ENCODE measurements around the gene SLC26A6. TPM values are rescaled to one million over a fixed set of nuclear protein-coding genes. Genes with fewer than 3 reads are reported as not detected.

The SLC26A6 gene
- total RNA-seq, 1 experiment from 2014 or later = 47.4 TPM

GRCh38 chr3:48655063-48655462 lies 19.8 kb upstream of the SLC26A6 start:
- no peak for TF ChIP-seq CTCF (IDR thresholded peaks at IDR 0.05; ENCODE audit: unreplicated experiment)
- Mint-ChIP-seq H3K9me3 (ENCODE audit: unreplicated experiment) (no peaks in the 10 kb centered on the region), H3K4me3 (ENCODE audit: unreplicated experiment) (no peak overlapping the region), H3K36me3 (ENCODE audit: insufficient read depth, unreplicated experiment) (peaks cover 13% of the 10 kb centered on the region), H3K27me3 (ENCODE audit: insufficient read depth, unreplicated experiment) (no peaks in the 10 kb centered on the region), H3K27ac (ENCODE audit: low read depth, unreplicated experiment) (no peak overlapping the region), H3K4me1 (ENCODE audit: insufficient read depth, unreplicated experiment) (peaks cover 5% of the 10 kb centered on the region)
- ChIA-PET CTCF (interaction anchor here (0.6 to 1.3 kb wide), 2 partner anchors 8 to 658 kb away, joined by 3 read pairs; no protein-coding TSS in a partner anchor), POLR2A (no interaction called here)
- intact Hi-C loops (cut with micrococcal nuclease) = no loop called here
- BruUV-seq (replicated peaks) = no TSS peak
- no peak for DNase-seq (ENCODE audit: unreplicated experiment)

DNA sequence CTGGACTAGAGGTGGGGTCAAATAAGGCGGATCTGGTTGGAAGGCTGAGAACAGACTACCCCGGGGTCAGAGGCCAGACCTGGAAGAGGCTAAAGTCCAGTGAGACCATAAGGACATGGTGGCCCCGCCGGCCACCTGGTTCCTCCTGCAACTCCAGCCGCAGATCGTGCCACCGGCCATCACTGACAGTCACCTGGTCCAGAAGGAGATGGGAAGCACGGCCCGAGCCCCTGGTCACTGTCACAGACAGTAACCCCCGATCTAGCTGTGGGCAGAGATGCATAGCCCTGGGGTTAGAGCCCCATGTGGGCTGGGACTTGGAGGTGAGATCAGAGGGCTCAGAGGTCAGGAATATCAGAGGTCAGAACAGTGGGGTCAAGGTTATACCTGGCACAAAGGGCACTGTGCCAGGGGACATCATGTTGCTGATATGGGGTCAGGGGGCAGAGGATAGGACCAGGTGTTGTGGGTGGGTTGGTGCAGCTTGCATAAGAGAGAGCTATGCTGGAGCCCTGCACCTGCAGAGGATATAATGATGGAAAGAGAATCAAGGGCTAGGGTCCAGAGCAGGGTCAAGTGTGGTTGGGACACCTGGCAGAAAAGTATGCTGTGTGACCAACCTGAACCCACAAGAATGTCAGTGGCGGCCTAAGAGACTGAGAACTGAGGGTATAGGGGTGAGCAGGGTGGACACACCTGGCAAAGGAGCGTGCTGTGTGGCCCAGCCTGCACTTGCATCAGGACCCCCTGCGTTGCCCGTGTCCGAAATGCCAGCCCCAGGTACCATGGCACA lies 17.9 kb upstream of the SLC26A6 start:
- no peaks in the 10 kb centered on the region for H3K9me3 Mint-ChIP-seq (ENCODE audit: unreplicated experiment)
- TF ChIP-seq CTCF (IDR thresholded peaks at IDR 0.05; ENCODE audit: unreplicated experiment) = no peak
- POLR2A ChIA-PET = interaction anchor here (1.0 to 2.9 kb wide), 2 partner anchors 8 to 10 kb away, joined by 5 to 17 read pairs; partner anchors contain the start of gene CELSR3
- H3K4me1 Mint-ChIP-seq (ENCODE audit: insufficient read depth, unreplicated experiment) = peaks cover 5% of the 10 kb centered on the region
- no peak overlapping the region for H3K27ac Mint-ChIP-seq (ENCODE audit: low read depth, unreplicated experiment)
- H3K4me3 Mint-ChIP-seq (ENCODE audit: unreplicated experiment) = no peak overlapping the region
- no TSS peak for BruUV-seq (replicated peaks)
- CTCF ChIA-PET = interaction anchor here (0.5 kb wide), 1 partner anchor 38 kb away, joined by 3 read pairs; no protein-coding TSS in a partner anchor
- H3K36me3 Mint-ChIP-seq (ENCODE audit: insufficient read depth, unreplicated experiment) = no peaks in the 10 kb centered on the region
- DNase-seq (ENCODE audit: unreplicated experiment) = no peak
- no peaks in the 10 kb centered on the region for H3K27me3 Mint-ChIP-seq (ENCODE audit: insufficient read depth, unreplicated experiment)
- intact Hi-C loops (cut with micrococcal nuclease) = no loop called here

- Mint-ChIP-seq H3K9me3 (ENCODE audit: unreplicated experiment) (no peaks in the 10 kb centered on the region), H3K27me3 (ENCODE audit: insufficient read depth, unreplicated experiment) (no peaks in the 10 kb centered on the region), H3K27ac (ENCODE audit: low read depth, unreplicated experiment) (no peak overlapping the region), H3K4me1 (ENCODE audit: insufficient read depth, unreplicated experiment) (peaks cover 5% of the 10 kb centered on the region), H3K4me3 (ENCODE audit: unreplicated experiment) (no peak overlapping the region), H3K36me3 (ENCODE audit: insufficient read depth, unreplicated experiment) (no peaks in the 10 kb centered on the region)
- POLR2A ChIA-PET = interaction anchor here (2.9 kb wide), 1 partner anchor 11 kb away, joined by 17 read pairs; the partner anchor contains the start of gene CELSR3
- intact Hi-C loops (cut with micrococcal nuclease) = no loop called here
- BruUV-seq (replicated peaks) = no TSS peak
- TF ChIP-seq CTCF (IDR thresholded peaks at IDR 0.05; ENCODE audit: unreplicated experiment) = no peak
- CTCF ChIA-PET = interaction anchor here (1.0 kb wide), 1 partner anchor 11 kb away, joined by 3 read pairs; the partner anchor contains the start of gene CELSR3
- DNase-seq (ENCODE audit: unreplicated experiment) = no peak
Observed at GRCh38 chr3:48651771-48652170, 16.5 kb upstream of the SLC26A6 start.

- Mint-ChIP-seq H3K4me1 (ENCODE audit: insufficient read depth, unreplicated experiment) (peaks cover 5% of the 10 kb centered on the region), H3K36me3 (ENCODE audit: insufficient read depth, unreplicated experiment) (no peaks in the 10 kb centered on the region), H3K9me3 (ENCODE audit: unreplicated experiment) (no peaks in the 10 kb centered on the region), H3K27ac (ENCODE audit: low read depth, unreplicated experiment) (no peak overlapping the region), H3K4me3 (ENCODE audit: unreplicated experiment) (no peak overlapping the region), H3K27me3 (ENCODE audit: insufficient read depth, unreplicated experiment) (no peaks in the 10 kb centered on the region)
- TF ChIP-seq CTCF (IDR thresholded peaks at IDR 0.05; ENCODE audit: unreplicated experiment) = no peak
- no TSS peak for BruUV-seq (replicated peaks)
- no peak for DNase-seq (ENCODE audit: unreplicated experiment)
- ChIA-PET POLR2A (no interaction called here), CTCF (no interaction called here)
- intact Hi-C loops (cut with micrococcal nuclease) = no loop called here
Observed at GRCh38 chr3:48650723-48651122, 15.5 kb upstream of the SLC26A6 start.

Measured in MCF 10A (cell line).